Epithelial cell of proximal tubule (primary cell): Measurements from ENCODE around the gene ZEB1. TPM values are rescaled to one million over a fixed set of nuclear protein-coding genes. Genes with fewer than 3 reads are reported as not detected.
"Not testable (repeated sequence)": the region's sequence is repeated elsewhere in the genome, so short reads cannot be mapped to it uniquely, and the experiment has no call there.

Source experiments
- DNase-seq: peaks from one replicate; pipeline ENCODE4 v3.0.0-alpha.2; 2011; ENCODE audit warnings: low read depth
- H3K4me3 ChIP-seq: 2 replicates; pipeline ENCODE4 v1.5.1; 2011; ENCODE audit warnings: low read depth, mild to moderate bottlenecking, low read length
- CTCF ChIP-seq: conservative IDR thresholded peaks from 2 replicates; pipeline ENCODE4 v1.5.1; 2012; ENCODE audit warnings: low read depth, mild to moderate bottlenecking, low read length
- total RNA-seq: library from RNA; depleted of rRNA; stranded (reverse); fragments of >200 nt; gene quantifications from 2 replicates; pipeline ENCODE4 v1.2.3, GENCODE V29; 2015

Gene ZEB1
- total RNA-seq, 1 donor from 2014 or later: 16.0 TPM

DNA sequence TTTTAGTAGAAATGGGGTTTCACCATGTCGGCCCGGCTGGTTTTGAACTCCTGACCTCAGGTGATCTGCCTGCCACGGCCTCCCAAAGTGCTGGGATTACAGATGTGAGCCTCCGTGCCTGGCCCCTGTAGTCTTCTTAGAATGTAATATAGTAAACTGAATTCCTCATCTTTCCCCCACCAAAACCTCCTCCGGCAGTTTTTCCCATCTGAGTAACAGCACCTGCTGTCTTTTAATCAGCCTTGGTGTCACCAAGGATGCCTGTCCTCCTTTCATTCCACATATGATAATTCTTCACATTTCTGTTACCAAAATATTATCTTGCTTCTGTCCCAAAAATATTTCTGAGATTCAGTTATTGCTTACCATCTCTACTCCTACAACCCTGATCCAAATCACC is 80.2 kb downstream of the ZEB1 start:
- TF ChIP-seq CTCF: no peak
- H3K4me3 ChIP-seq: no peak overlapping the region
- DNase-seq: no peak

DNA sequence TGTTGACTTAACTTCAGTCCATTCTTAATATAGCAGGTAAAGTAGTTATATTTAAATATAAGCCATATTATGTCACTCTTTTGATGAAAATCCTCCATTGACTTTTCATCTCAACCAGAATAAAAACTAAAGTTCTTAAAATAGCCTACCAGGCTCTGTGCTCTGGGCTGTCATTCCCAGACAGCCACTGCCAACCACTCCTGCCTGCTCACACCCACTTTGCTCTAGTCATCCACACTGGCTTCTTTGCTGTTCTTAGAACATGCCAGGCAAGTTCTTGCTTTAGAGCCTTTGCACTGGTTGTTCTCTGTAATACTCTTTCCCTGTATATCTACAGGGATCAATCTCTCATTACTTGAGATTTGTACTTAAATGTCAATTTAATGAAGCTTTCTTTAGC is 80.6 kb downstream of the ZEB1 start:
- no peak for DNase-seq
- H3K4me3 ChIP-seq: no peak overlapping the region
- TF ChIP-seq CTCF: no peak

DNA sequence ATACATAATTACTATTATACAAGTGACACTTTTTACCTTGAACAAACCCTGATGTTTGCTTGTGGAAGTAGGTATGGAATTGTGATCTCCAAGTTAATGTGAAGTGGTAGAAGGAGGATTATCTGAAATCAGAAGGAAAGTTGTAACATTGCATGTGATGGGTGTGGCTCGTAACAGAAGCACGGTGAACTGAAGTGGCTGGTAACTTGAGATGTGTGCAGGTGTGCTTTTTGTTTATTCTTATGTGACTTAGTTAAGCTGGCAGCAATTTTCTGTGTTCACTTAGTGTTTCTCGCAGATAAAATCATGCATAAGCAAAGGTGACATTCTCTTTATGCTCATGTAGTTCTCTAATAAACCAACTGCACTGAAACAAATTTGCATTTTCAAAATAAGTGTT is 82.3 kb downstream of the ZEB1 start:
- H3K4me3 ChIP-seq: no peak overlapping the region
- TF ChIP-seq CTCF: no peak
- no peak for DNase-seq

GRCh38 chr10:31404640-31405039 is 85.6 kb downstream of the ZEB1 start:
- DNase-seq: no peak

DNA sequence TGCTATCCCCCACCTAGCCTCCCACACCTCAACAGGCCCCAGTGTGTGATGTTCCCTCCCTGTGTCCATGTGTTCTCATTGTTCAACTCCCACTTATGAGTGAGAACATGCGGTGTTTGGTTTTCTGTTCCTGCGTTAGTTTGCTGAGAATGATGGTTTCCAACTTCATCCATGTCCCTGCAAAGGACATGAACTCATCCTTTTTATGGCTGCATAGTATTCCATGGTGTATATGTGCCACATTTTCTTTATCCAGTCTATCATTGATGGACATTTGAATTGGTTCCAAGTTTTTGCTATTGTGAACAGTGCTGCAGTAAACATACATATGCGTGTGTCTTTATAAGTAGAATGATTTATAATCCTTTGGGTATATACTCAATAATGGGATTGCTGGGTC is 86.8 kb downstream of the ZEB1 start:
- H3K4me3 ChIP-seq, DNase-seq: not testable (repeated sequence)

More at GRCh38 chr10:31404640-31405039, 85.6 kb downstream of the ZEB1 start:
- no peak for TF ChIP-seq CTCF
- H3K4me3 ChIP-seq: no peak overlapping the region

DNA sequence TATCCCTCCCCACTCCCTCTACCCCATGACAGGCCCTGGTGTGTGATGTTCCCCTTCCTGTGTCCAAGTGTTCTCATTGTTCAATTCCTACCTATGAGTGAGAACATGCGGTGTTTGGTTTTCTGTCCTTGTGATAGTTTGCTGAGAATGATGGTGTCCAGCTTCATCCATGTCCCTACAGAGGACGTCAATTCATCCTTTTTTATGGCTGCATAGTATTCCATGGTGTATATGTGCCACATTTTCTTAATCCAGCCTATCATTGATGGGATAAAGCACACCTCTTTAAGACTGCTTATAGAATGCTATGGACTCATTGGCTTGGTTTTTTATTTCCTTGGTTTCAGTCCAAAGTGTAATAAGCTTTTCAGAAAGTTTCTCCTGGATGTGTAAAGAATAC is 93.4 kb downstream of the ZEB1 start:
- not testable (repeated sequence) for DNase-seq, H3K4me3 ChIP-seq

GRCh38 chr10:31413325-31413724 is 94.3 kb downstream of the ZEB1 start:
- no peak for TF ChIP-seq CTCF
- no peak for DNase-seq

DNA sequence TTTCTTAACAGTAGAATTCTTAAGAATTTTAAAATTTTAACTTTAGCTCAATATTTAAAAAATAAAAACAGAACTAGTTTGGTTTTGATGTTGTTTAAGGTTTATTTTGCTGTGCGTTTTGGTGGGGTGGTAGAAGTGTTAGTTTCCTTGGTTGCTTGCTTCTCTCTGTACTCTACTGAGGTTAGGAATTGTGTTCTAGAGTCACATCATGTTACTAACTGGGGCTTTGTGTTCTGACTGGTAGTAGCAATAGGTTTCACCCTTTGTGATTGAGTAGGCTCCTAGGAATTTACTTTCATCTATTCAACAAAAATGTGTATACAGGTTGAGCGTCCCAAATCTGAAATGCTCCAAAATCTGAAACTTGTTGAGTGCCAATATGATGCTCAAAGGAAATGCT is 99.5 kb downstream of the ZEB1 start:
- DNase-seq: no peak
- no peak overlapping the region for H3K4me3 ChIP-seq
- no peak for TF ChIP-seq CTCF

More at GRCh38 chr10:31413325-31413724, 94.3 kb downstream of the ZEB1 start:
- H3K4me3 ChIP-seq: no peak overlapping the region
